HEK293 (cell line): ENCODE data around the gene ZCCHC17.

ENCODE experiments used
- EGR2 ChIP-seq: fragments of 450-650 bp; formaldehyde crosslinking; IDR thresholded peaks from 2 replicates; pipeline ENCODE4 v1.5.1; 2016; ENCODE audit warnings: low read depth, missing biosample characterization, missing genetic modification characterization
- SALL2 ChIP-seq: fragments of 450-650 bp; formaldehyde crosslinking; IDR thresholded peaks from 2 replicates; pipeline ENCODE4 v1.5.0; 2017; ENCODE audit warnings: missing biosample characterization, mild to moderate bottlenecking, missing genetic modification characterization, borderline replicate concordance
- SP3 ChIP-seq: fragments of 450-650 bp; formaldehyde crosslinking; IDR thresholded peaks from 2 replicates; pipeline ENCODE4 v1.5.1; 2016; ENCODE audit warnings: missing biosample characterization, missing genetic modification characterization
- ZBTB11 ChIP-seq: fragments of 450-650 bp; formaldehyde crosslinking; conservative IDR thresholded peaks from 2 replicates; pipeline ENCODE4 v1.5.1; 2016; ENCODE audit warnings: low read depth, missing biosample characterization, missing genetic modification characterization
- ZBTB49 ChIP-seq: fragments of 450-650 bp; formaldehyde crosslinking; IDR thresholded peaks from 2 replicates; pipeline ENCODE4 v1.5.1; 2016; ENCODE audit warnings: missing biosample characterization, missing genetic modification characterization, low read depth
- ZFP37 ChIP-seq: fragments of 450-650 bp; formaldehyde crosslinking; IDR thresholded peaks from 2 replicates; pipeline ENCODE4 v1.5.1; 2016; ENCODE audit warnings: missing biosample characterization, missing genetic modification characterization
- ZNF146 ChIP-seq: fragments of 450-650 bp; formaldehyde crosslinking; IDR thresholded peaks from 2 replicates; pipeline ENCODE4 v1.5.1; 2016; ENCODE audit warnings: missing biosample characterization, missing genetic modification characterization
- ZNF221 ChIP-seq: fragments of 450-650 bp; formaldehyde crosslinking; IDR thresholded peaks from 2 replicates; pipeline ENCODE4 v1.5.1; 2017; ENCODE audit warnings: missing biosample characterization, missing genetic modification characterization, borderline replicate concordance
- ZNF558 ChIP-seq: fragments of 450-650 bp; formaldehyde crosslinking; IDR thresholded peaks from 2 replicates; pipeline ENCODE4 v1.5.1; 2016; ENCODE audit warnings: missing biosample characterization, missing genetic modification characterization
- ZNF560 ChIP-seq: fragments of 450-650 bp; formaldehyde crosslinking; IDR thresholded peaks from 2 replicates; pipeline ENCODE4 v1.5.1; 2017; ENCODE audit warnings: missing biosample characterization, missing genetic modification characterization, borderline replicate concordance
- ZNF596 ChIP-seq: fragments of 450-650 bp; IDR thresholded peaks from 2 replicates; pipeline ENCODE4 v1.5.0; 2018; ENCODE audit warnings: missing biosample characterization, mild to moderate bottlenecking, missing genetic modification characterization, moderate library complexity
- ZNF660 ChIP-seq: fragments of 450-650 bp; IDR thresholded peaks from 2 replicates; pipeline ENCODE4 v1.5.1; 2018; ENCODE audit warnings: missing biosample characterization, mild to moderate bottlenecking, missing genetic modification characterization
- ZNF837 ChIP-seq: fragments of 450-650 bp; formaldehyde crosslinking; IDR thresholded peaks from 2 replicates; pipeline ENCODE4 v1.5.1; 2016; ENCODE audit warnings: missing biosample characterization, missing genetic modification characterization
- TF ChIP-seq, protein P1 (sequence below): fragments of 450-650 bp; formaldehyde crosslinking; IDR thresholded peaks from 2 replicates; pipeline ENCODE4 v1.5.1; 2016; ENCODE audit warnings: missing biosample characterization, missing genetic modification characterization, borderline replicate concordance
- TF ChIP-seq, protein P2 (sequence below): fragments of 450-650 bp; formaldehyde crosslinking; IDR thresholded peaks from 2 replicates; pipeline ENCODE4 v1.5.1; 2016; ENCODE audit warnings: missing biosample characterization, missing genetic modification characterization, borderline replicate concordance

ZCCHC17 gene

GRCh38 chr1:31295874-31296485, 852 bp upstream of the ZCCHC17 start (continued):
- no peak for TF ChIP-seq ZBTB49 (tag by site-specific recombination)
- TF ChIP-seq, protein P1, sequence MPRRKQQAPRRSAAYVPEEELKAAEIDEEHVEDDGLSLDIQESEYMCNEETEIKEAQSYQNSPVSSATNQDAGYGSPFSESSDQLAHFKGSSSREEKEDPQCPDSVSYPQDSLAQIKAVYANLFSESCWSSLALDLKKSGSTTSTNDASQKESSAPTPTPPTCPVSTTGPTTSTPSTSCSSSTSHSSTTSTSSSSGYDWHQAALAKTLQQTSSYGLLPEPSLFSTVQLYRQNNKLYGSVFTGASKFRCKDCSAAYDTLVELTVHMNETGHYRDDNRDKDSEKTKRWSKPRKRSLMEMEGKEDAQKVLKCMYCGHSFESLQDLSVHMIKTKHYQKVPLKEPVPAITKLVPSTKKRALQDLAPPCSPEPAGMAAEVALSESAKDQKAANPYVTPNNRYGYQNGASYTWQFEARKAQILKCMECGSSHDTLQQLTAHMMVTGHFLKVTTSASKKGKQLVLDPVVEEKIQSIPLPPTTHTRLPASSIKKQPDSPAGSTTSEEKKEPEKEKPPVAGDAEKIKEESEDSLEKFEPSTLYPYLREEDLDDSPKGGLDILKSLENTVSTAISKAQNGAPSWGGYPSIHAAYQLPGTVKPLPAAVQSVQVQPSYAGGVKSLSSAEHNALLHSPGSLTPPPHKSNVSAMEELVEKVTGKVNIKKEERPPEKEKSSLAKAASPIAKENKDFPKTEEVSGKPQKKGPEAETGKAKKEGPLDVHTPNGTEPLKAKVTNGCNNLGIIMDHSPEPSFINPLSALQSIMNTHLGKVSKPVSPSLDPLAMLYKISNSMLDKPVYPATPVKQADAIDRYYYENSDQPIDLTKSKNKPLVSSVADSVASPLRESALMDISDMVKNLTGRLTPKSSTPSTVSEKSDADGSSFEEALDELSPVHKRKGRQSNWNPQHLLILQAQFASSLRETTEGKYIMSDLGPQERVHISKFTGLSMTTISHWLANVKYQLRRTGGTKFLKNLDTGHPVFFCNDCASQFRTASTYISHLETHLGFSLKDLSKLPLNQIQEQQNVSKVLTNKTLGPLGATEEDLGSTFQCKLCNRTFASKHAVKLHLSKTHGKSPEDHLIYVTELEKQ (tag by site-specific recombination) = no peak
- no peak for TF ChIP-seq SALL2
- no peak for TF ChIP-seq ZNF660 (tag by site-specific recombination)
- TF ChIP-seq, protein P2, sequence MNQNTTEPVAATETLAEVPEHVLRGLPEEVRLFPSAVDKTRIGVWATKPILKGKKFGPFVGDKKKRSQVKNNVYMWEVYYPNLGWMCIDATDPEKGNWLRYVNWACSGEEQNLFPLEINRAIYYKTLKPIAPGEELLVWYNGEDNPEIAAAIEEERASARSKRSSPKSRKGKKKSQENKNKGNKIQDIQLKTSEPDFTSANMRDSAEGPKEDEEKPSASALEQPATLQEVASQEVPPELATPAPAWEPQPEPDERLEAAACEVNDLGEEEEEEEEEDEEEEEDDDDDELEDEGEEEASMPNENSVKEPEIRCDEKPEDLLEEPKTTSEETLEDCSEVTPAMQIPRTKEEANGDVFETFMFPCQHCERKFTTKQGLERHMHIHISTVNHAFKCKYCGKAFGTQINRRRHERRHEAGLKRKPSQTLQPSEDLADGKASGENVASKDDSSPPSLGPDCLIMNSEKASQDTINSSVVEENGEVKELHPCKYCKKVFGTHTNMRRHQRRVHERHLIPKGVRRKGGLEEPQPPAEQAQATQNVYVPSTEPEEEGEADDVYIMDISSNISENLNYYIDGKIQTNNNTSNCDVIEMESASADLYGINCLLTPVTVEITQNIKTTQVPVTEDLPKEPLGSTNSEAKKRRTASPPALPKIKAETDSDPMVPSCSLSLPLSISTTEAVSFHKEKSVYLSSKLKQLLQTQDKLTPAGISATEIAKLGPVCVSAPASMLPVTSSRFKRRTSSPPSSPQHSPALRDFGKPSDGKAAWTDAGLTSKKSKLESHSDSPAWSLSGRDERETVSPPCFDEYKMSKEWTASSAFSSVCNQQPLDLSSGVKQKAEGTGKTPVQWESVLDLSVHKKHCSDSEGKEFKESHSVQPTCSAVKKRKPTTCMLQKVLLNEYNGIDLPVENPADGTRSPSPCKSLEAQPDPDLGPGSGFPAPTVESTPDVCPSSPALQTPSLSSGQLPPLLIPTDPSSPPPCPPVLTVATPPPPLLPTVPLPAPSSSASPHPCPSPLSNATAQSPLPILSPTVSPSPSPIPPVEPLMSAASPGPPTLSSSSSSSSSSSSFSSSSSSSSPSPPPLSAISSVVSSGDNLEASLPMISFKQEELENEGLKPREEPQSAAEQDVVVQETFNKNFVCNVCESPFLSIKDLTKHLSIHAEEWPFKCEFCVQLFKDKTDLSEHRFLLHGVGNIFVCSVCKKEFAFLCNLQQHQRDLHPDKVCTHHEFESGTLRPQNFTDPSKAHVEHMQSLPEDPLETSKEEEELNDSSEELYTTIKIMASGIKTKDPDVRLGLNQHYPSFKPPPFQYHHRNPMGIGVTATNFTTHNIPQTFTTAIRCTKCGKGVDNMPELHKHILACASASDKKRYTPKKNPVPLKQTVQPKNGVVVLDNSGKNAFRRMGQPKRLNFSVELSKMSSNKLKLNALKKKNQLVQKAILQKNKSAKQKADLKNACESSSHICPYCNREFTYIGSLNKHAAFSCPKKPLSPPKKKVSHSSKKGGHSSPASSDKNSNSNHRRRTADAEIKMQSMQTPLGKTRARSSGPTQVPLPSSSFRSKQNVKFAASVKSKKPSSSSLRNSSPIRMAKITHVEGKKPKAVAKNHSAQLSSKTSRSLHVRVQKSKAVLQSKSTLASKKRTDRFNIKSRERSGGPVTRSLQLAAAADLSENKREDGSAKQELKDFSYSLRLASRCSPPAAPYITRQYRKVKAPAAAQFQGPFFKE = no peak
- 0 out of 2 replicates have a peak, but pooled peaks have one; percentile 19 for TF ChIP-seq ZBTB11 (tag by site-specific recombination)
- TF ChIP-seq ZNF221 (tag by site-specific recombination) = no peak
- no peak for TF ChIP-seq ZNF596 (tag by site-specific recombination)
- no peak for TF ChIP-seq SP3 (tag by site-specific recombination)
- TF ChIP-seq EGR2 (tag by site-specific recombination) = no peak
- no peak for TF ChIP-seq ZNF146
- no peak for TF ChIP-seq ZNF558
- no peak for TF ChIP-seq ZNF837
- TF ChIP-seq ZNF560 = no peak
- 0 out of 2 replicates have a peak, but pooled peaks have one; percentile 26 for TF ChIP-seq ZFP37 (tag by site-specific recombination)
- TF ChIP-seq, all 188 proteins: peak for 3
